GM21723 (cell line): ENCODE data around the gene RNF121.
A peak's percentile ranks its signal among the peaks of the same experiment; 100 is the strongest.

ENCODE experiments used
- ATAC-seq: cut with Tn5 transposase; IDR thresholded peaks from one replicate; pipeline ENCODE4 v1.9.1; 2021; ENCODE audit warnings: mild to moderate bottlenecking, moderate library complexity; ENCODE audit not compliant: unreplicated experiment

The RNF121 gene

GRCh38 chr11:72030472-72031045, 101.7 kb downstream of the RNF121 start:
- no peak for ATAC-seq

DNA sequence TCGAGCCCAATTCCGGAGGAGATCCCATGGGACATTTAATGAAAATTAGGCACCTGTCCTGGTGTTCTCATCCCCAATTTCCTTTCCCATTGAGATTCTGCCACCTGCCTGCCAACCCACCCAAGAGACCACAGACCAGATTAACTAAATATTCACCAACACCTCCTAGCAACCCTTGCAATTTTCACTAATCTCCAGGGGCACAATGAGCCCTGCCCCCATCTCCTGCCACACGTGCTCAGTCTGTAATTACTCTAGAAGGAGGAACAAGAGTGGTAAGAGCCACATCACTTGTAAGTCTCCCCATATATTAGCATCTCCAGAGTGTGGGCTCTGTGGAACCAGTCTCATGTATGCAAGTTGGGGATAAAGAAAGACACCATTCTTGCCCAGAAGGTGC, 107.8 kb downstream of the RNF121 start:
- ATAC-seq: no peak

- no peak for ATAC-seq
Observed at GRCh38 chr11:72037554-72038311, 108.9 kb downstream of the RNF121 start.

DNA sequence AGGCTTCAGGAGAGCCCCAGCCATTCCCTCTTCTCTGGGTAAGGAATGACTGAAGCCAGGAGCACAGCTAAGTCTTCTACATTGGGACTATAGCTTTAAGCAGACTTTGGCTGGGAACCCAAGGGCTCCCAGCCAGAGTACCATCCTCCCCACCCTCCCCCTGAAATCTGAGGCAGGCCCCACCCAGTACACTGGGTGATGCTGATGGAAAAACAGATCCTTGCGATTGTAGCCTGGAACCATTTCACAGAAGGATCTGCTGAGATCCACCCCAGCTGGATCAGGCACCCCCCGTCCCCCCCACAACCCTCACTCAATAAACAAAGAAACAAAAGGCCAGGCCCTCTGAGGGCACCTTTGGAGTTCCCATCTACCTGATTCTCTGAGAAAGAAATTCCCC, 109.6 kb downstream of the RNF121 start:
- no peak for ATAC-seq

- ATAC-seq: no peak
Observed at GRCh38 chr11:72039031-72039855, 110.4 kb downstream of the RNF121 start.

DNA sequence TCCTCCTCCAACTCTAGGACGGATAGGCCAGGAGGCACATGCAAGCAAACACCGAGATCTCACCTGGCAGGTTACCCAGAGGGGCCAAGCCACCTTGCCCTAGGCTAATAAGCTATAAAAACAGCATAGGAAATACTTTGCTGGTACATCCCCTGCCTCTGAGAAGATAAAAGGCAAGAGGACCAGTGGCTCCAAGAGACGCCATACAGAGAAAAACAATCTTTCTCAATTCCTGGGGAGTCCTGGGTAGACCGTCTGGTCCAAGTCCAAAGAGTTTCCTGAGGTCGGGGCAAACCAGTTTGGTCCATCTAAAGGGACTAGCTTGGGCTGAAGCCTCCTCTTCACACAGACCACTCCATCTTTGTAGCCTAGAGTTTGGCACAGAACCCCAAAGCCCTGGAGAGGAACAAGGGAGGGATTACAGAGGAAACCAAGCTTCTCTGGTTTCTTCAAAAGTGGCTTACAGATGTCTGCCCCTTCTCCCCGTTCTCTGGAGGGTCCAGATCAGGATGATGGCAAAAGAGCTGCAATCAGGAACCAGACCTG, 111.1 kb downstream of the RNF121 start:
- no peak for ATAC-seq

DNA sequence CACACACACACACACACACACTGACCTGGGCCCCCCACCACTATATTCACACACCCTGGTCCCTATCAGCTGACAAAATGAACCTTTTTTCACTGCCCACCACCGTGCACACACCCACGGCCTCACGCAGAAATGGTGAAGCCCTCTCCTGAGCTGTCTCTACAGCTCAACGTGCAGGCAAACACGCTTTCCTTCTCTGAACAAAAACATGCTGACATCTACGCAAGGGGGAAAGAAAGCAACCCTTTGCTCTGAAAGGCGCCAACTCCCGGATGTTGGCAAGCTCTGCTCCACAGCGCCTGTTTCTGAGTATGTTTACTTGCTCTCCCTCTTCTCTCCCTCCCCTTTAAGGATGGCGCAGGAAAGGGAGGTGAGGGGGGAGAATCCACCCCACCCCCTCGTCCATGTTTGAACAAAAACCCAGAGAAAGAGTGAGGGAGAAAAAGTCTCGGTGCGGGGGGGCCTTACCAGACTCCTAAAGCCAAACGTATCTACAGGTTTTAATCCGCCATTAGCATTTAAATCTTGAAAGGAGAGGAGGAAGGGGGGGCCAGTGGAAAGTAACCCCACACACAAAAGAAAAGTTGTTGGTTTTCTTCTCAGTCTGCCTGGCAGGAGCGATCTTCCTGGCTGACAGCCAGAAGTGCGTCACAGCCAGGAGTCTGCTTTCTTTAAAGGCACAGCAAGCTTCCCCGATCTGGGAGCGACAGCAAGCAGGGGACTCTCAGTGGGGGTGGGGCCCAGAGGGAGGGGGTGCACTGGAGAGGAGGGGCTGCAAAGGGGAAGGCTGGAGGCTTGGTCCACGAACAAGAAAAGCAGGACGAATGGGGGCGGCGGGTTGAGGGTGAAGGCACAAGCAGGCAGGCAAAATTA, 111.9 kb downstream of the RNF121 start:
- ATAC-seq: peak; percentile 43

- ATAC-seq: peak; percentile 37
Observed at GRCh38 chr11:72041364-72042063, 112.7 kb downstream of the RNF121 start.

GRCh38 chr11:72042064-72042745, 113.4 kb downstream of the RNF121 start:
- no peak for ATAC-seq

DNA sequence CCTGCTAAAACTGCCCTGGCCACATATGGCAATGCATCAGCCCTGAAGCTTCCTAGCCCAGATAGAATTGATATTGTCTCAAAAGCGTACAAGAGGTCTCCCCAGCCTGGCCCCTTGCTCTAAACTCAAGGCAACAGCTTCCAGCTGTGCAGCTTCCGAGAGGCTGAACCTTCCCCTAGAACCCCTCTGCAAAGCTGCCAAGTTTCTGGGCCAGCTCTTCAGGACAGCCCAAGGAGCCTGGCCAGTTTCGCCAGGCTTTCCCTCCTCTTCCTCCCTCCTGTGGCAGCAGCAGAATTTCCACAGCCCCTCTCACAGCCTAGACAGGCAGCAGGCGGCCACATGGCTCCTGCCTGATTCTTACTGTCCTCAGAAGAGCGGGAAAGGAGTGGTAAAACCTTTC, 117.0 kb downstream of the RNF121 start:
- no peak for ATAC-seq
